ENCODE data around the gene RS1. TPM values are rescaled to one million over a fixed set of nuclear protein-coding genes. Genes with fewer than 3 reads are reported as not detected.

Gene RS1
- total and polyA plus RNA-seq, 2 of the 13 experiments (the other 11 are each of a cell fraction or from before 2014, with no cell fraction given) = not detected

DNA sequence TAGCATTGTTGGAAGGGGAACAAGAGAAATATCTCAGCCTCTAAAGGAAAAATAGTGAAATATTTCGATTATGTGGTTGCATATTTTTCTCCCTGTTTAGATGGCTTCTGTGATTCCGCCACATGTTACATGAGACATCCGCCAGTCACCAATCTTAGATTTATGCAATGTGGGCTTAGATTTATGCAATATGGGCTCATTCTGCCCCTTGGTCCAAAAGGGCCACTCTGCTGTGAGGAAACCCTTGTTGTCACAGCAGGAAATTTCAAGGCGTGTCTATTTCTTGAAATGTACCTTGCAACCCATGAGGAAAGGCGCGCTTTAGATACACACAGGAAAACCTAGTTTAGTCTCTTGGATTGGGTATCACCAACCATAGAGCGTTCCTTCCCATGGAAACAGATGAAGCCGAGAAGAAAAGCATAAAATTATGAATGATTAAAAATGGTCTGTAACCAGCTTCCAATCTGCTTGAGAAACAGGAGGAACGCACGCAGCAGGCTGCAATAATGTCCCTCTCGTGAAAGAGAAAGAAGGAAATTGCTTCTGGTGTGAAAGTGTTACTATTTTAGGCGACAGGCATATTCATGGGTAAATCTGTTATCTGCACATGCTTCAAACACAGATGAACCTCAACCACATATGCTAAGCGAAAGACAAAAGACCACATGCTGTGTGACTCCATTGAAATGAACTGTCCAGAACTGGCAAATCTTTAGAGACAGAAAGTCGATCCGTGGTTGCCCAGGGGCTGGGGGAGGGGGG lies 3.7 kb downstream of the RS1 start (continued):
- TF ChIP-seq CEBPB (IDR thresholded peaks at IDR 0.05; ENCODE audit: borderline replicate concordance, low read depth, low read length) (peak; percentile 45; the same call in 1 of the 2 replicates), HNF4A (CRISPR knock-in tag; IDR thresholded peaks at IDR 0.05) (peak; percentile 17; the same call in 1 of the 2 replicates), DMAP1 (CRISPR knock-in tag; IDR thresholded peaks at IDR 0.05) (no peak), ZNF816 (CRISPR knock-in tag; IDR thresholded peaks at IDR 0.05; ENCODE audit: borderline replicate concordance) (no peak), ZBTB7B (CRISPR knock-in tag; IDR thresholded peaks at IDR 0.05) (no peak), ZNF343 (CRISPR knock-in tag; IDR thresholded peaks at IDR 0.05) (no peak), SIN3B (IDR thresholded peaks at IDR 0.05; ENCODE audit: low read length) (no peak)
- TF ChIP-seq, protein P1, sequence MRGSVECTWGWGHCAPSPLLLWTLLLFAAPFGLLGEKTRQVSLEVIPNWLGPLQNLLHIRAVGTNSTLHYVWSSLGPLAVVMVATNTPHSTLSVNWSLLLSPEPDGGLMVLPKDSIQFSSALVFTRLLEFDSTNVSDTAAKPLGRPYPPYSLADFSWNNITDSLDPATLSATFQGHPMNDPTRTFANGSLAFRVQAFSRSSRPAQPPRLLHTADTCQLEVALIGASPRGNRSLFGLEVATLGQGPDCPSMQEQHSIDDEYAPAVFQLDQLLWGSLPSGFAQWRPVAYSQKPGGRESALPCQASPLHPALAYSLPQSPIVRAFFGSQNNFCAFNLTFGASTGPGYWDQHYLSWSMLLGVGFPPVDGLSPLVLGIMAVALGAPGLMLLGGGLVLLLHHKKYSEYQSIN (CRISPR knock-in tag; IDR thresholded peaks at IDR 0.05; ENCODE audit: borderline replicate concordance) = no peak
- TF ChIP-seq, protein P2, sequence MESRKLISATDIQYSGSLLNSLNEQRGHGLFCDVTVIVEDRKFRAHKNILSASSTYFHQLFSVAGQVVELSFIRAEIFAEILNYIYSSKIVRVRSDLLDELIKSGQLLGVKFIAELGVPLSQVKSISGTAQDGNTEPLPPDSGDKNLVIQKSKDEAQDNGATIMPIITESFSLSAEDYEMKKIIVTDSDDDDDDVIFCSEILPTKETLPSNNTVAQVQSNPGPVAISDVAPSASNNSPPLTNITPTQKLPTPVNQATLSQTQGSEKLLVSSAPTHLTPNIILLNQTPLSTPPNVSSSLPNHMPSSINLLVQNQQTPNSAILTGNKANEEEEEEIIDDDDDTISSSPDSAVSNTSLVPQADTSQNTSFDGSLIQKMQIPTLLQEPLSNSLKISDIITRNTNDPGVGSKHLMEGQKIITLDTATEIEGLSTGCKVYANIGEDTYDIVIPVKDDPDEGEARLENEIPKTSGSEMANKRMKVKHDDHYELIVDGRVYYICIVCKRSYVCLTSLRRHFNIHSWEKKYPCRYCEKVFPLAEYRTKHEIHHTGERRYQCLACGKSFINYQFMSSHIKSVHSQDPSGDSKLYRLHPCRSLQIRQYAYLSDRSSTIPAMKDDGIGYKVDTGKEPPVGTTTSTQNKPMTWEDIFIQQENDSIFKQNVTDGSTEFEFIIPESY (CRISPR knock-in tag; IDR thresholded peaks at IDR 0.05) = peak; percentile 75; the same call in 1 of the 2 replicates

DNA sequence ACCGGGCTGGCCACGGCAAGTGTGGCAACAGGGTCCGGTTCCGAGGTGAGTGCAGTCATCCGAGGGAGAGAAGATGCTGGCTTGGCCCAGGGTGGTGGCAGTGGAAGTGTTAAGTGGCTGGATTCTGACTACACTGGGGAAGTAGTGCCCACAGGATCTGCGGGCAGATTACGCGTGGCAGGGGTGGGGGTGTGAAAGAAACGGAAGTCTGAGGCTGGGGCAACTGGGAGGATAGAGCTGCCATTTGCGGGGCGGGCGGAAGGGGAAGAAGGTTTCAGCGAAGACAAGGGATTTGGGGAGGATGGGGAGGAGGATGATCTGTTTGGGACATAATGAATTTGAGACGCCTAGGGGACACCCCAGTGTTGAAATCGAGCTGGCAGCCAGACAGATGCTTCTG lies 5.3 kb downstream of the RS1 start:
- Histone ChIP-seq H3K27me3 (ENCODE audit: control insufficient read depth in 1 of 2, insufficient read depth in 2 of 2, low read length in 2 of 2) (no peaks in the 10 kb centered on the region), H2AFZ (ENCODE audit: low read length) (no peak overlapping the region), H4K20me1 (ENCODE audit: insufficient read depth, low read length) (no peaks in the 10 kb centered on the region), H3K4me3 (replicated peaks in 1 of 3; ENCODE audit: insufficient read depth in 1 of 3, low read depth in 2 of 3, low read length in 3 of 3) (no peak overlapping the region), H3K9me3 (ENCODE audit: low read length) (no peaks in the 10 kb centered on the region), H3K4me1 (ENCODE audit: insufficient read depth, low read length) (peaks cover 7% of the 10 kb centered on the region), H3K27ac (ENCODE audit: extremely low read length, insufficient read depth, low read length) (no peak overlapping the region), H3K9ac (ENCODE audit: insufficient read depth, low read depth, low read length) (no peak overlapping the region), H3K4me2 (ENCODE audit: low read depth, low read length) (no peak overlapping the region), H3K79me2 (ENCODE audit: insufficient read depth, low read length) (no peaks in the 10 kb centered on the region), H3K36me3 (replicated peaks in 1 of 2; ENCODE audit: control insufficient read depth in 1 of 2, insufficient read depth in 2 of 2, low read length in 2 of 2) (no peaks in the 10 kb centered on the region)
- ChIA-PET POLR2A (no interaction called here), CTCF (ENCODE audit: low intra/inter-chr PET ratio, low total read pairs) (no interaction called here)
- 82% methylated on average over 14 of the region's 15 CpGs for WGBS (ENCODE audit: low lambda C conversion rate)
- BruUV-seq (replicated peaks) = no TSS peak
- in situ Hi-C loops (cut with HindIII; ENCODE audit: extremely low pct_ligation_motif_present, low pct_unique_long_range_greater_than_20kb) = no loop called here
- FAIRE-seq (no peak), DNase-seq (ENCODE audit: low spot score) (no peak), ATAC-seq (no peak)
- intact Hi-C loops (cut with micrococcal nuclease; ENCODE audit: unreplicated experiment) = no loop called here
- TF ChIP-seq, protein P3, sequence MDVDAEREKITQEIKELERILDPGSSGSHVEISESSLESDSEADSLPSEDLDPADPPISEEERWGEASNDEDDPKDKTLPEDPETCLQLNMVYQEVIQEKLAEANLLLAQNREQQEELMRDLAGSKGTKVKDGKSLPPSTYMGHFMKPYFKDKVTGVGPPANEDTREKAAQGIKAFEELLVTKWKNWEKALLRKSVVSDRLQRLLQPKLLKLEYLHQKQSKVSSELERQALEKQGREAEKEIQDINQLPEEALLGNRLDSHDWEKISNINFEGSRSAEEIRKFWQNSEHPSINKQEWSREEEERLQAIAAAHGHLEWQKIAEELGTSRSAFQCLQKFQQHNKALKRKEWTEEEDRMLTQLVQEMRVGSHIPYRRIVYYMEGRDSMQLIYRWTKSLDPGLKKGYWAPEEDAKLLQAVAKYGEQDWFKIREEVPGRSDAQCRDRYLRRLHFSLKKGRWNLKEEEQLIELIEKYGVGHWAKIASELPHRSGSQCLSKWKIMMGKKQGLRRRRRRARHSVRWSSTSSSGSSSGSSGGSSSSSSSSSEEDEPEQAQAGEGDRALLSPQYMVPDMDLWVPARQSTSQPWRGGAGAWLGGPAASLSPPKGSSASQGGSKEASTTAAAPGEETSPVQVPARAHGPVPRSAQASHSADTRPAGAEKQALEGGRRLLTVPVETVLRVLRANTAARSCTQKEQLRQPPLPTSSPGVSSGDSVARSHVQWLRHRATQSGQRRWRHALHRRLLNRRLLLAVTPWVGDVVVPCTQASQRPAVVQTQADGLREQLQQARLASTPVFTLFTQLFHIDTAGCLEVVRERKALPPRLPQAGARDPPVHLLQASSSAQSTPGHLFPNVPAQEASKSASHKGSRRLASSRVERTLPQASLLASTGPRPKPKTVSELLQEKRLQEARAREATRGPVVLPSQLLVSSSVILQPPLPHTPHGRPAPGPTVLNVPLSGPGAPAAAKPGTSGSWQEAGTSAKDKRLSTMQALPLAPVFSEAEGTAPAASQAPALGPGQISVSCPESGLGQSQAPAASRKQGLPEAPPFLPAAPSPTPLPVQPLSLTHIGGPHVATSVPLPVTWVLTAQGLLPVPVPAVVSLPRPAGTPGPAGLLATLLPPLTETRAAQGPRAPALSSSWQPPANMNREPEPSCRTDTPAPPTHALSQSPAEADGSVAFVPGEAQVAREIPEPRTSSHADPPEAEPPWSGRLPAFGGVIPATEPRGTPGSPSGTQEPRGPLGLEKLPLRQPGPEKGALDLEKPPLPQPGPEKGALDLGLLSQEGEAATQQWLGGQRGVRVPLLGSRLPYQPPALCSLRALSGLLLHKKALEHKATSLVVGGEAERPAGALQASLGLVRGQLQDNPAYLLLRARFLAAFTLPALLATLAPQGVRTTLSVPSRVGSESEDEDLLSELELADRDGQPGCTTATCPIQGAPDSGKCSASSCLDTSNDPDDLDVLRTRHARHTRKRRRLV (CRISPR knock-in tag; IDR thresholded peaks at IDR 0.05) = no peak
- no peak for TF ChIP-seq ZNF557 (CRISPR knock-in tag; IDR thresholded peaks at IDR 0.05)
- TF ChIP-seq, protein P4, sequence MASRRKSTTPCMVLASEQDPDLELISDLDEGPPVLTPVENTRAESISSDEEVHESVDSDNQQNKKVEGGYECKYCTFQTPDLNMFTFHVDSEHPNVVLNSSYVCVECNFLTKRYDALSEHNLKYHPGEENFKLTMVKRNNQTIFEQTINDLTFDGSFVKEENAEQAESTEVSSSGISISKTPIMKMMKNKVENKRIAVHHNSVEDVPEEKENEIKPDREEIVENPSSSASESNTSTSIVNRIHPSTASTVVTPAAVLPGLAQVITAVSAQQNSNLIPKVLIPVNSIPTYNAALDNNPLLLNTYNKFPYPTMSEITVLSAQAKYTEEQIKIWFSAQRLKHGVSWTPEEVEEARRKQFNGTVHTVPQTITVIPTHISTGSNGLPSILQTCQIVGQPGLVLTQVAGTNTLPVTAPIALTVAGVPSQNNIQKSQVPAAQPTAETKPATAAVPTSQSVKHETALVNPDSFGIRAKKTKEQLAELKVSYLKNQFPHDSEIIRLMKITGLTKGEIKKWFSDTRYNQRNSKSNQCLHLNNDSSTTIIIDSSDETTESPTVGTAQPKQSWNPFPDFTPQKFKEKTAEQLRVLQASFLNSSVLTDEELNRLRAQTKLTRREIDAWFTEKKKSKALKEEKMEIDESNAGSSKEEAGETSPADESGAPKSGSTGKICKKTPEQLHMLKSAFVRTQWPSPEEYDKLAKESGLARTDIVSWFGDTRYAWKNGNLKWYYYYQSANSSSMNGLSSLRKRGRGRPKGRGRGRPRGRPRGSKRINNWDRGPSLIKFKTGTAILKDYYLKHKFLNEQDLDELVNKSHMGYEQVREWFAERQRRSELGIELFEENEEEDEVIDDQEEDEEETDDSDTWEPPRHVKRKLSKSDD (CRISPR knock-in tag; IDR thresholded peaks at IDR 0.05; ENCODE audit: low read depth) = no peak
